Activated T-helper 1 cell treated with anti-CD3 and anti-CD28 coated beads, Interleukin-12 subunit alpha, Interleukin-12 subunit beta, Interleukin-2, Interleukin-4 antibody, amounts not matched to agents 30 ng/mL and 10 ng/mL and 1 ng/mL, durations not matched to agents 14 hours and 24 hours and 36 hours (primary cell): ENCODE results near the gene UACA. TPM values are rescaled to one million over a fixed set of nuclear protein-coding genes. Genes with fewer than 3 reads are reported as not detected.
"Not testable (repeated sequence)": the region's sequence is repeated elsewhere in the genome, so short reads cannot be mapped to it uniquely, and the experiment has no call there.

Experiments used
- DNase-seq: peaks from one replicate; pipeline ENCODE4 v3.0.0; 2021; ENCODE audit warnings: low spot score
- H3K27ac Mint-ChIP-seq: one replicate; pipeline ENCODE4 v1.8.0; 2021; ENCODE audit warnings: mild to moderate bottlenecking, mixed read lengths
- H3K27me3 Mint-ChIP-seq: one replicate; pipeline ENCODE4 v1.8.0; 2022; ENCODE audit warnings: mild to moderate bottlenecking, moderate library complexity, mixed read lengths; ENCODE audit not compliant: insufficient read depth
- H3K36me3 Mint-ChIP-seq: one replicate; pipeline ENCODE4 v1.8.0; 2021; ENCODE audit warnings: low read depth, mixed read lengths
- H3K4me1 Mint-ChIP-seq: one replicate; pipeline ENCODE4 v1.8.0; 2021; ENCODE audit warnings: low read depth, mixed read lengths
- H3K4me3 Mint-ChIP-seq: one replicate; pipeline ENCODE4 v1.8.0; 2021; ENCODE audit warnings: mild to moderate bottlenecking, moderate library complexity, mixed read lengths
- H3K9me3 Mint-ChIP-seq: one replicate; pipeline ENCODE4 v1.8.0; 2021; ENCODE audit warnings: mixed read lengths
- intact Hi-C: fragments of 100-400 bp; cut with micrococcal nuclease; formaldehyde crosslinking; loops from one replicate; pipeline ENCODE4 v1.15.1; 2024
- total RNA-seq: library from RNA; stranded (reverse); gene quantifications from 2 replicates; pipeline ENCODE4 v1.2.3, GENCODE V29; 2022

UACA gene
- total RNA-seq, 1 donor from 2014 or later, result 0.57 TPM

GRCh38 chr15:70758790-70759462, 4.4 kb downstream of the UACA start:
- Mint-ChIP-seq H3K27ac (no peak overlapping the region), H3K4me1 (peaks cover 13% of the 10 kb centered on the region), H3K27me3 (peaks cover 44% of the 10 kb centered on the region), H3K4me3 (no peak overlapping the region), H3K9me3 (no peaks in the 10 kb centered on the region), H3K36me3 (no peaks in the 10 kb centered on the region)
- intact Hi-C loops, result no loop called here
- no peak for DNase-seq

- Mint-ChIP-seq H3K4me3 (no peak overlapping the region), H3K27ac (no peak overlapping the region), H3K4me1 (peaks cover 8% of the 10 kb centered on the region), H3K27me3 (peaks cover 40% of the 10 kb centered on the region), H3K9me3 (no peaks in the 10 kb centered on the region), H3K36me3 (no peaks in the 10 kb centered on the region)
- no peak for DNase-seq
- intact Hi-C loops, result no loop called here
These were observed 5.7 kb downstream of the UACA start for GRCh38 chr15:70757627-70758026.

GRCh38 chr15:70754862-70755261, 8.5 kb downstream of the UACA start:
- Mint-ChIP-seq H3K27me3 (peaks cover 20% of the 10 kb centered on the region), H3K4me3 (no peak overlapping the region), H3K9me3 (no peaks in the 10 kb centered on the region), H3K4me1 (no peaks in the 10 kb centered on the region), H3K27ac (no peak overlapping the region), H3K36me3 (no peaks in the 10 kb centered on the region)
- DNase-seq, result no peak
- intact Hi-C loops, result no loop called here

- peaks cover 19% of the 10 kb centered on the region for H3K27me3 Mint-ChIP-seq
- no peak overlapping the region for H3K27ac Mint-ChIP-seq
- no peak for DNase-seq
- H3K4me3 Mint-ChIP-seq, result no peak overlapping the region
- H3K4me1 Mint-ChIP-seq, result no peaks in the 10 kb centered on the region
- no peaks in the 10 kb centered on the region for H3K36me3 Mint-ChIP-seq
- no peaks in the 10 kb centered on the region for H3K9me3 Mint-ChIP-seq
- intact Hi-C loops, result no loop called here
These were observed 10.1 kb downstream of the UACA start for GRCh38 chr15:70753101-70753829.

- H3K9me3 Mint-ChIP-seq, result no peaks in the 10 kb centered on the region
- intact Hi-C loops, result no loop called here
- H3K27me3 Mint-ChIP-seq, result peaks cover 18% of the 10 kb centered on the region
These were observed 11.1 kb downstream of the UACA start for GRCh38 chr15:70752193-70752635.

GRCh38 chr15:70750203-70750869, 13.0 kb downstream of the UACA start:
- intact Hi-C loops, result no loop called here
- DNase-seq, result no peak

More at GRCh38 chr15:70752193-70752635, 11.1 kb downstream of the UACA start:
- Mint-ChIP-seq H3K4me3 (no peak overlapping the region), H3K4me1 (no peaks in the 10 kb centered on the region), H3K27ac (no peak overlapping the region), H3K36me3 (no peaks in the 10 kb centered on the region)
- no peak for DNase-seq

GRCh38 chr15:70748281-70748747, 15.0 kb downstream of the UACA start:
- no peak for DNase-seq
- Mint-ChIP-seq H3K36me3 (no peaks in the 10 kb centered on the region), H3K4me1 (no peaks in the 10 kb centered on the region), H3K4me3 (no peak overlapping the region), H3K9me3 (no peaks in the 10 kb centered on the region), H3K27me3 (peaks cover 21% of the 10 kb centered on the region), H3K27ac (no peak overlapping the region)
- intact Hi-C loops, result no loop called here

More at GRCh38 chr15:70750203-70750869, 13.0 kb downstream of the UACA start:
- Mint-ChIP-seq H3K27ac (no peak overlapping the region), H3K4me3 (no peak overlapping the region), H3K36me3 (no peaks in the 10 kb centered on the region), H3K9me3 (no peaks in the 10 kb centered on the region), H3K27me3 (peaks cover 22% of the 10 kb centered on the region), H3K4me1 (no peaks in the 10 kb centered on the region)

- H3K9me3 Mint-ChIP-seq, H3K36me3 Mint-ChIP-seq, H3K4me3 Mint-ChIP-seq, H3K4me1 Mint-ChIP-seq, H3K27ac Mint-ChIP-seq, intact Hi-C loops, DNase-seq: not testable (repeated sequence)
- H3K27me3 Mint-ChIP-seq, result peaks cover 23% of the 10 kb centered on the region
These were observed 16.8 kb downstream of the UACA start for GRCh38 chr15:70746598-70746997.

GRCh38 chr15:70742928-70743327, 20.4 kb downstream of the UACA start:
- DNase-seq, result no peak
- Mint-ChIP-seq H3K36me3 (no peaks in the 10 kb centered on the region), H3K27ac (no peak overlapping the region), H3K4me1 (no peaks in the 10 kb centered on the region), H3K27me3 (peaks cover 15% of the 10 kb centered on the region), H3K9me3 (no peaks in the 10 kb centered on the region), H3K4me3 (no peak overlapping the region)
- intact Hi-C loops, result no loop called here

- Mint-ChIP-seq H3K4me1 (no peaks in the 10 kb centered on the region), H3K4me3 (no peak overlapping the region), H3K27me3 (peaks cover 14% of the 10 kb centered on the region), H3K27ac (no peak overlapping the region), H3K9me3 (no peaks in the 10 kb centered on the region), H3K36me3 (no peaks in the 10 kb centered on the region)
- DNase-seq, result no peak
- intact Hi-C loops, result no loop called here
These were observed 21.6 kb downstream of the UACA start for GRCh38 chr15:70741677-70742293.

- intact Hi-C loops, result no loop called here
- H3K27me3 Mint-ChIP-seq, result peaks cover 10% of the 10 kb centered on the region
- H3K4me1 Mint-ChIP-seq, result no peaks in the 10 kb centered on the region
- no peaks in the 10 kb centered on the region for H3K36me3 Mint-ChIP-seq
- DNase-seq, result no peak
- H3K9me3 Mint-ChIP-seq, result no peaks in the 10 kb centered on the region
- no peak overlapping the region for H3K4me3 Mint-ChIP-seq
- no peak overlapping the region for H3K27ac Mint-ChIP-seq
These were observed 22.2 kb downstream of the UACA start for GRCh38 chr15:70741107-70741531.

GRCh38 chr15:70735040-70735439, 28.3 kb downstream of the UACA start:
- H3K4me3 Mint-ChIP-seq, H3K27ac Mint-ChIP-seq, DNase-seq, H3K27me3 Mint-ChIP-seq, H3K9me3 Mint-ChIP-seq, intact Hi-C loops, H3K4me1 Mint-ChIP-seq, H3K36me3 Mint-ChIP-seq: not testable (repeated sequence)
